Loucy (cell line): ENCODE measurements around the gene GSX2.

Source experiments
- H2AFZ ChIP-seq: fragments of 200-600 bp; sonication (generic); 2 replicates; pipeline ENCODE4 v1.6.0; 2016; ENCODE audit warnings: antibody characterized with exemption, mild to moderate bottlenecking, low read length, moderate library complexity
- H3F3A ChIP-seq: fragments of 200-600 bp; 2 replicates; pipeline ENCODE4 v1.6.0; 2016; ENCODE audit warnings: antibody characterized with exemption, low read depth, mild to moderate bottlenecking
- H3K27me3 ChIP-seq: fragments of 200-600 bp; sonication (generic); 2 replicates; pipeline ENCODE4 v1.6.1; 2014; ENCODE audit warnings: low read length, mild to moderate bottlenecking; ENCODE audit not compliant: insufficient read depth, poor library complexity, severe bottlenecking
- H3K36me3 ChIP-seq: fragments of 200-600 bp; sonication (generic); 2 replicates; pipeline ENCODE4 v1.6.1; 2016; ENCODE audit warnings: low read length; ENCODE audit not compliant: insufficient read depth
- H3K4me1 ChIP-seq: fragments of 200-600 bp; sonication (generic); 2 replicates; pipeline ENCODE4 v1.5.1; 2014; ENCODE audit warnings: low read length, mild to moderate bottlenecking; ENCODE audit not compliant: insufficient read depth, poor library complexity, severe bottlenecking
- H3K4me2 ChIP-seq: fragments of 200-600 bp; sonication (generic); 2 replicates; pipeline ENCODE4 v1.6.0; 2014; ENCODE audit warnings: antibody characterized with exemption, low read length, low read depth, mild to moderate bottlenecking; ENCODE audit not compliant: poor library complexity, severe bottlenecking
- H3K4me3 ChIP-seq: fragments of 200-600 bp; sonication (generic); 2 replicates; pipeline ENCODE4 v1.5.1; 2014; ENCODE audit warnings: low read length, mild to moderate bottlenecking, mixed read lengths; ENCODE audit not compliant: poor library complexity, severe bottlenecking
- H3K79me2 ChIP-seq: fragments of 200-600 bp; sonication (generic); 2 replicates; pipeline ENCODE4 v1.6.1; 2014; ENCODE audit warnings: low read length; ENCODE audit not compliant: insufficient read depth
- H3K9ac ChIP-seq: fragments of 200-600 bp; sonication (generic); 2 replicates; pipeline ENCODE4 v1.6.0; 2014; ENCODE audit warnings: mild to moderate bottlenecking, low read depth, low read length, moderate library complexity; ENCODE audit not compliant: poor library complexity, severe bottlenecking
- H3K9me2 ChIP-seq: fragments of 200-600 bp; sonication (generic); replicated peaks from 2 replicates; pipeline ENCODE4 v1.6.1; 2016; ENCODE audit warnings: low read depth, low read length, mixed read lengths
- H3K9me3 ChIP-seq: fragments of 200-600 bp; sonication (generic); 2 replicates; pipeline ENCODE4 v1.6.1; 2014; ENCODE audit warnings: mild to moderate bottlenecking, antibody characterized with exemption, low read length, low read depth; ENCODE audit not compliant: insufficient read depth
- H4K20me1 ChIP-seq: fragments of 200-600 bp; sonication (generic); 2 replicates; pipeline ENCODE4 v1.6.0; 2014; ENCODE audit warnings: antibody characterized with exemption, low read length, mild to moderate bottlenecking; ENCODE audit not compliant: insufficient read depth, poor library complexity, severe bottlenecking
- EZH2phosphoT487 ChIP-seq: fragments of 200-600 bp; IDR thresholded peaks from 2 replicates; pipeline ENCODE4 v1.6.1; 2018; ENCODE audit warnings: antibody characterized with exemption, mild to moderate bottlenecking, moderate library complexity, borderline replicate concordance
- TF ChIP-seq, protein P1 (sequence below): fragments of 200-600 bp; sonication (generic); conservative IDR thresholded peaks from 2 replicates; pipeline ENCODE4 v1.5.1; 2014; ENCODE audit warnings: mild to moderate bottlenecking, antibody characterized with exemption, low read length

GSX2 gene

DNA sequence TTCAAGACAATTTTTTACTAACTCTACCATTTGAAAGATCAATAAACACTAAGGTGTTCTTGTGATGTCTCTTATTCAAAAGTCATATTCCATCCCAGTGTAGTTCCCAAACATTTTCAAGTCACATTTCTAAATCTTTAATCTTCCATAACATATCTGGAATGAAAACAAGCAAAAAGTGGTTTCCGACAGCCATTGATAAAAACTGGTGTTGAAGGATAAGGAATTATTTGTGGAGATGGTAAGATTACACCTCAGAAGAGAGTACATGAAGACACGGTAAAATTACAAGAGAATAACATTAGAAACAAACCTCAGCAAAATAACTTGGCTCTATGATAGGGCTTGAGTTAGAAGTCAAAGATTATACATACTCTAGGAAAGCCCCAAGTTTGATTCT, 39.8 kb upstream of the GSX2 start:
- Histone ChIP-seq H3K9me3 (no peaks in the 10 kb centered on the region), H2AFZ (no peak overlapping the region), H4K20me1 (peaks cover 90% of the 10 kb centered on the region), H3K4me1 (peaks cover 71% of the 10 kb centered on the region), H3F3A (no peaks in the 10 kb centered on the region), H3K9ac (peak overlapping the region; percentile 63), H3K4me3 (peak overlapping the region; percentile 96), H3K4me2 (peak overlapping the region; percentile 86), H3K9me2 (no peaks in the 10 kb centered on the region), H3K36me3 (no peaks in the 10 kb centered on the region), H3K79me2 (peaks cover 92% of the 10 kb centered on the region), H3K27me3 (no peaks in the 10 kb centered on the region)
- no peak for TF ChIP-seq EZH2phosphoT487
- TF ChIP-seq, protein P1, sequence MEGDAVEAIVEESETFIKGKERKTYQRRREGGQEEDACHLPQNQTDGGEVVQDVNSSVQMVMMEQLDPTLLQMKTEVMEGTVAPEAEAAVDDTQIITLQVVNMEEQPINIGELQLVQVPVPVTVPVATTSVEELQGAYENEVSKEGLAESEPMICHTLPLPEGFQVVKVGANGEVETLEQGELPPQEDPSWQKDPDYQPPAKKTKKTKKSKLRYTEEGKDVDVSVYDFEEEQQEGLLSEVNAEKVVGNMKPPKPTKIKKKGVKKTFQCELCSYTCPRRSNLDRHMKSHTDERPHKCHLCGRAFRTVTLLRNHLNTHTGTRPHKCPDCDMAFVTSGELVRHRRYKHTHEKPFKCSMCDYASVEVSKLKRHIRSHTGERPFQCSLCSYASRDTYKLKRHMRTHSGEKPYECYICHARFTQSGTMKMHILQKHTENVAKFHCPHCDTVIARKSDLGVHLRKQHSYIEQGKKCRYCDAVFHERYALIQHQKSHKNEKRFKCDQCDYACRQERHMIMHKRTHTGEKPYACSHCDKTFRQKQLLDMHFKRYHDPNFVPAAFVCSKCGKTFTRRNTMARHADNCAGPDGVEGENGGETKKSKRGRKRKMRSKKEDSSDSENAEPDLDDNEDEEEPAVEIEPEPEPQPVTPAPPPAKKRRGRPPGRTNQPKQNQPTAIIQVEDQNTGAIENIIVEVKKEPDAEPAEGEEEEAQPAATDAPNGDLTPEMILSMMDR = no peak

- H3K79me2 ChIP-seq = peaks cover 83% of the 10 kb centered on the region
- no peaks in the 10 kb centered on the region for H3K27me3 ChIP-seq
- peak overlapping the region; percentile 63 for H3K9ac ChIP-seq
- H2AFZ ChIP-seq = no peak overlapping the region
- H3K4me3 ChIP-seq = peak overlapping the region; percentile 96
- no peaks in the 10 kb centered on the region for H3K9me3 ChIP-seq
- H3K4me2 ChIP-seq = peak overlapping the region; percentile 86
- TF ChIP-seq, protein P1 = no peak
- no peak for TF ChIP-seq EZH2phosphoT487
- peaks cover 76% of the 10 kb centered on the region for H3K4me1 ChIP-seq
- no peaks in the 10 kb centered on the region for H3K9me2 ChIP-seq
- peaks cover 82% of the 10 kb centered on the region for H4K20me1 ChIP-seq
- no peaks in the 10 kb centered on the region for H3F3A ChIP-seq
- H3K36me3 ChIP-seq = no peaks in the 10 kb centered on the region
These were observed 38.9 kb upstream of the GSX2 start for GRCh38 chr4:54061067-54061466.

GRCh38 chr4:54061873-54062272, 38.1 kb upstream of the GSX2 start:
- Histone ChIP-seq H3K36me3 (no peaks in the 10 kb centered on the region), H3K4me2 (peak overlapping the region; percentile 86), H3K4me3 (peak overlapping the region; percentile 96), H3K4me1 (peaks cover 76% of the 10 kb centered on the region), H4K20me1 (peaks cover 74% of the 10 kb centered on the region), H3K9ac (peak overlapping the region; percentile 63), H3K9me2 (no peaks in the 10 kb centered on the region), H3K27me3 (no peaks in the 10 kb centered on the region), H3K9me3 (no peaks in the 10 kb centered on the region), H2AFZ (no peak overlapping the region), H3K79me2 (peaks cover 75% of the 10 kb centered on the region), H3F3A (no peaks in the 10 kb centered on the region; the same call in 1 of the 2 replicates)
- TF ChIP-seq EZH2phosphoT487 = no peak
- TF ChIP-seq, protein P1 = no peak
